Measurements from ENCODE around the gene MPEG1. TPM values are rescaled to one million over a fixed set of nuclear protein-coding genes. Genes with fewer than 3 reads are reported as not detected.
A peak's percentile ranks its signal among the peaks of the same experiment; 100 is the strongest.

The MPEG1 gene
- total RNA-seq, 2 donors from 2014 or later, result 1.3 to 3.9 TPM

GRCh38 chr11:59173080-59173963 lies 39.4 kb downstream of the MPEG1 start:
- TF ChIP-seq, protein P1, sequence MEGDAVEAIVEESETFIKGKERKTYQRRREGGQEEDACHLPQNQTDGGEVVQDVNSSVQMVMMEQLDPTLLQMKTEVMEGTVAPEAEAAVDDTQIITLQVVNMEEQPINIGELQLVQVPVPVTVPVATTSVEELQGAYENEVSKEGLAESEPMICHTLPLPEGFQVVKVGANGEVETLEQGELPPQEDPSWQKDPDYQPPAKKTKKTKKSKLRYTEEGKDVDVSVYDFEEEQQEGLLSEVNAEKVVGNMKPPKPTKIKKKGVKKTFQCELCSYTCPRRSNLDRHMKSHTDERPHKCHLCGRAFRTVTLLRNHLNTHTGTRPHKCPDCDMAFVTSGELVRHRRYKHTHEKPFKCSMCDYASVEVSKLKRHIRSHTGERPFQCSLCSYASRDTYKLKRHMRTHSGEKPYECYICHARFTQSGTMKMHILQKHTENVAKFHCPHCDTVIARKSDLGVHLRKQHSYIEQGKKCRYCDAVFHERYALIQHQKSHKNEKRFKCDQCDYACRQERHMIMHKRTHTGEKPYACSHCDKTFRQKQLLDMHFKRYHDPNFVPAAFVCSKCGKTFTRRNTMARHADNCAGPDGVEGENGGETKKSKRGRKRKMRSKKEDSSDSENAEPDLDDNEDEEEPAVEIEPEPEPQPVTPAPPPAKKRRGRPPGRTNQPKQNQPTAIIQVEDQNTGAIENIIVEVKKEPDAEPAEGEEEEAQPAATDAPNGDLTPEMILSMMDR (IDR thresholded peaks at IDR 0.05), result no peak
- peak in 1 of 3 donors; percentile 6 for TF ChIP-seq POLR2A (IDR thresholded peaks at IDR 0.05)
- peak overlapping the region; percentile 68 to 85 (median 76) for H3K27ac ChIP-seq
- peak overlapping the region in 1 of 2 donors; percentile 12 for H3K4me3 ChIP-seq
- H3K36me3 ChIP-seq (replicated peaks in 1 of 2; ENCODE audit: insufficient read depth in 1 of 2, low read depth in 2 of 2), result no peaks in the 10 kb centered on the region
- no peaks in the 10 kb centered on the region for H3K9me3 ChIP-seq
- peak; percentile 18 to 37 (median 23) for DNase-seq
- intact Hi-C loops (cut with DNase I), result no loop called here
- no peaks in the 10 kb centered on the region for H3K27me3 ChIP-seq
- peaks cover 25% of the 10 kb centered on the region for H3K4me1 ChIP-seq
- WGBS, 2 donors, result 23 to 32% methylated on average over 29 to 37 of the region's 37 CpGs
- ATAC-seq, result no peak

DNA sequence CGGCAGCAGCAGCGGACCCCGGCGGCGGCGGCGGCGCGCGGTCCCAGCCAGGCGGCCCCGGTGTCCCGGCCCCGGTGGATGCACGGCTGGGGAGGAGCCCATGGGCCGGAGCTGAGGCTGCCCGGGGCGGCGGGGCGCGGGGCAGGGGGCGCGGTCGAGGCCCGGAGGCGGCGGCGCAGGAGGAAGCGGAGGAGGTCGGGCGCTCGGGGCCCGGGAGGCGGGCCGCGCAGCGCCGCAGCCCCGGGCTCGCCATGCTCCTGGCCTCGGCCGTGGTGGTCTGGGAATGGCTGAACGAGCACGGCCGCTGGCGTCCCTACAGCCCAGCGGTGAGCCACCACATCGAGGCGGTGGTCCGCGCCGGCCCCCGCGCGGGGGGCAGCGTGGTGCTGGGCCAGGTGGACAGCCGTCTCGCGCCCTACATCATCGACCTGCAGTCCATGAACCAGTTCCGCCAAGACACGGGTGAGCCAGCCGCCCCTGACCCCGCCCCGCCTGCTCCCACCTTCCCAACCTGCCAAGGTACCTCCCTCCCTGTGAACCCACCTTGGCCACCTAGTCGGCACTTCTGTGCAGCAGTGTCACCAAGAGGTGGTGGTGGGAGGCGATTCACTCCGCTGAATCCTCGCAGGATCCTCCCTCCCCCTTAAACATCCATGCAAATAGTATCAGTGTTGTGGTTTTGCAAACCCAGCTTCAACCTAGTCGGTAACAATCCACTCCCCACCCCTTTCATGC lies 40.2 kb downstream of the MPEG1 start:
- ATAC-seq (peak; percentile 11), DNase-seq (peak; percentile 22 to 36 (median 30))
- H3K9me3 ChIP-seq, result no peaks in the 10 kb centered on the region
- H3K27ac ChIP-seq, result peak overlapping the region; percentile 30 to 85 (median 75)
- H3K4me3 ChIP-seq, result peak overlapping the region; percentile 37 to 60
- H3K27me3 ChIP-seq, result no peaks in the 10 kb centered on the region
- peaks cover 25% of the 10 kb centered on the region for H3K4me1 ChIP-seq
- peak in 1 of 3 donors; percentile 11 for TF ChIP-seq POLR2A (IDR thresholded peaks at IDR 0.05)
- TF ChIP-seq, protein P1 (IDR thresholded peaks at IDR 0.05), result no peak
- H3K36me3 ChIP-seq (replicated peaks in 1 of 2; ENCODE audit: insufficient read depth in 1 of 2, low read depth in 2 of 2), result no peaks in the 10 kb centered on the region
- 1 to 2% methylated on average over 6 to 61 of the region's 70 CpGs for WGBS, 2 donors
- intact Hi-C loops (cut with DNase I), result no loop called here

DNA sequence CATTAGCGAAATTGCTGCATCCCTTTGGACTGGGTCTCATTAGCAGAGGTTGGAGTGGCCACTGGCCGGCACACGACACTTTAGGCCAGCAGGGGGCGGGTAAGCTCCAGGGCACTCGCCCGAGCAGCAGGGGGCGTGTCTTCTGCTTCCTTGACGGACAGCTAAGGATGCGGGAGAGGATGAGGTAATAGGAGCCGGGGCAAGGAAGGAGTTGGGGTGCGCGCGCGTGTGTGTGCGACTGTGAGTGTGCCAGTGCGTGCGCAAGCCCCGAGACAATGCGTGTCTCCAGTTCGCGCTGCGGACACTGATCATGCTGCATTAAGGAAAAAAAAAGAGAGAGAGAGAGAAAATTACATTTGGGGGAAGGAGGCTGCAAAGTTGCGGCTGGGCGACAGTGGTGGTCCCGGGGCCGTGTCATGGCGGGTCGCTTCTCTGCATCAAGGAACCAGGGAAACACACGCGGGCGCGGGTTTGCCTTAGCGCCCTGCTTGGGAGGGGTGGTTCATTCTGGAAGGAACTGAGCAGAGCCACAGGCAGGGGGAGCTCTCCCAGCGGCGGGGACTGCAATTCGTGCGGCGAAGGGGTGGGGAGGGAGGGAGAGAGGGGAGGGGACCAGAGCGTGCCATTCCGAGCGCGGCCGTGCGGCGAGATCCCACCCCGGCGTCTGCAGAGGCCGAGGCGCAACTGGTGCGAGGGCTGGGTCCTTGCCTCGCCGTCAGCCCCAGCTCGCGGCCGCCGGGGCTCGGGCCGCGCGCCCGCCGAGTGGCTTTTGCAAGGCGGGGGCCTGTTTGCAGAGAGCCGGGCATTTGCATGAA lies 41.0 kb downstream of the MPEG1 start, which contains the start of gene DTX4:
Gene DTX4, plus strand, starts transcription at position 625 of the 815 bp plus-strand sequence. CDS start 464 bp downstream, outside the sequence.
- Histone ChIP-seq H3K27ac (peak within 1 kb of the TSS; percentile 52 to 85 (median 75)), H3K27me3 (no peaks in the 10 kb centered on the region), H3K9me3 (no peaks in the 10 kb centered on the region), H3K4me3 (peak within 1 kb of the TSS; percentile 37 to 60), H3K36me3 (replicated peaks in 1 of 2; ENCODE audit: insufficient read depth in 1 of 2, low read depth in 2 of 2) (no peaks in the 10 kb centered on the region), H3K4me1 (peaks cover 25% of the 10 kb centered on the region)
- ATAC-seq, result peak; percentile 89
- 0% methylated on average over 51 to 64 of the region's 64 CpGs for WGBS, 2 donors
- TF ChIP-seq, protein P1 (IDR thresholded peaks at IDR 0.05), result peak; percentile 70 to 99 (median 97)
- peak in 2 of 3 donors; percentile 12 to 37 for TF ChIP-seq POLR2A (IDR thresholded peaks at IDR 0.05)
- intact Hi-C loops (cut with DNase I), result no loop called here
- DNase-seq, result peak; percentile 95 to 98 (median 96)

DNA sequence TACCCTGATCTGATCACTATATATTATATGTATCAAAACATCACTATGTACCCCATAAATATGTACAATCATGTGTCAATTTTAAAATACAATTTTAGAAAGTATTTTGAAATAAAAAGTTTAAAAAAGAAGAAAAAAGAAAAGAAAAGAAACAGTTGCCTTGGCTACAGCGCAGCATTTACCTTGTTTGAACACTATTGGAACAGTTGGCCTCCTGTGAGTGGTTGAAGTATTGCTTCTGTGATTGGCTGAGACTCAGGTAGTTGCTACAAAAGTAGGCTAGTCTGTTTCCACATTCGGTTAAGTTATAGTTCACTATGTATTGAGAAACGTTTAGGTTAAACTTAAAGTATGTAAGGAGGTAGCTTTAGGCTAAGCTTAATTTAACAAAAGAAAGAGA lies 48.7 kb downstream of the MPEG1 start:
- Histone ChIP-seq H3K27me3 (no peaks in the 10 kb centered on the region), H3K27ac (no peak overlapping the region), H3K36me3 (replicated peaks in 1 of 2; ENCODE audit: insufficient read depth in 1 of 2, low read depth in 2 of 2) (no peaks in the 10 kb centered on the region), H3K4me3 (no peak overlapping the region), H3K4me1 (no peaks in the 10 kb centered on the region), H3K9me3 (no peaks in the 10 kb centered on the region)
- DNase-seq (no peak), ATAC-seq (no peak)
- intact Hi-C loops (cut with DNase I), result no loop called here
- WGBS, 2 donors, result 73 to 77% methylated on average over 3 of the region's 3 CpGs
- no peak for TF ChIP-seq POLR2A (IDR thresholded peaks at IDR 0.05)
- TF ChIP-seq, protein P1 (IDR thresholded peaks at IDR 0.05), result no peak

Small RNA genes lying within 50 kb of the gene (small RNA-seq; reads per million reads assigned to genes)
- not detected for gene RN7SL42P

Other genes with a start within 250 kb of the MPEG1 start
- not detected for gene GLYATL1B, start 126.6 kb downstream of the MPEG1 start, total RNA-seq
- under 1 TPM in 1 of 2 donors, not detected in 1; 0.33 TPM for gene FAM111B, start 105.7 kb downstream of the MPEG1 start, total RNA-seq
- gene FAM111A, start 70.1 kb downstream of the MPEG1 start, total RNA-seq, result 10 to 100 TPM; 17.4 to 43.8 TPM
- 10 to 100 TPM in 1 of 2 donors, 1 to 10 TPM in 1; 9.6 to 10.4 TPM for gene DTX4, start 40.8 kb downstream of the MPEG1 start, total RNA-seq
- not detected for gene OR5AN1, start 146.0 kb upstream of the MPEG1 start, total RNA-seq
- gene OR5A2, start 213.5 kb upstream of the MPEG1 start, total RNA-seq, result not detected
- not detected for gene OR5A1, start 223.5 kb upstream of the MPEG1 start, total RNA-seq
- gene OR4D6, start 244.0 kb upstream of the MPEG1 start, total RNA-seq, result not detected